Liver (tissue), 3 donors: Measurements from ENCODE around the gene HNRNPA2B1.

Experiments used
- GABPA ChIP-seq, 2 donors: IDR thresholded peaks in 1 of 2; conservative IDR thresholded peaks in 1 of 2; 2 replicates each; pipeline ENCODE4 v1.6.1; 2016; ENCODE audit warnings: antibody characterized with exemption in 2 of 2, mild to moderate bottlenecking in 1 of 2, moderate library complexity in 1 of 2
- RXRA ChIP-seq, 2 donors: IDR thresholded peaks; 2 replicates each; pipeline ENCODE4 v1.6.1; 2017 to 2018; ENCODE audit warnings: antibody characterized with exemption in 2 of 2, mild to moderate bottlenecking in 1 of 2
- SP1 ChIP-seq: IDR thresholded peaks from 2 replicates; pipeline ENCODE4 v1.6.1; 2018; ENCODE audit warnings: antibody characterized with exemption, mild to moderate bottlenecking
- YY1 ChIP-seq: IDR thresholded peaks from 2 replicates; pipeline ENCODE4 v1.6.1; 2016; ENCODE audit warnings: antibody characterized with exemption, mild to moderate bottlenecking
- ZBTB33 ChIP-seq: IDR thresholded peaks from 2 replicates; pipeline ENCODE4 v1.6.1; 2016; ENCODE audit warnings: antibody characterized with exemption
- TF ChIP-seq, protein P1 (sequence below): fragments of 150-350 bp; IDR thresholded peaks from 2 replicates; pipeline ENCODE4 v1.5.1; 2017; ENCODE audit warnings: improper control_type of control experiment, low read depth, low read length; ENCODE audit not compliant: missing input control
- TF ChIP-seq, protein P2 (sequence below): IDR thresholded peaks from 2 replicates; pipeline ENCODE4 v1.6.1; 2016; ENCODE audit warnings: antibody characterized with exemption, mild to moderate bottlenecking
- donor health status: healthy.
- donor health status: healthy.

GRCh38 chr7:26192485-26193087 lies 8.0 kb downstream of the HNRNPA2B1 start:
- TF ChIP-seq, protein P1, sequence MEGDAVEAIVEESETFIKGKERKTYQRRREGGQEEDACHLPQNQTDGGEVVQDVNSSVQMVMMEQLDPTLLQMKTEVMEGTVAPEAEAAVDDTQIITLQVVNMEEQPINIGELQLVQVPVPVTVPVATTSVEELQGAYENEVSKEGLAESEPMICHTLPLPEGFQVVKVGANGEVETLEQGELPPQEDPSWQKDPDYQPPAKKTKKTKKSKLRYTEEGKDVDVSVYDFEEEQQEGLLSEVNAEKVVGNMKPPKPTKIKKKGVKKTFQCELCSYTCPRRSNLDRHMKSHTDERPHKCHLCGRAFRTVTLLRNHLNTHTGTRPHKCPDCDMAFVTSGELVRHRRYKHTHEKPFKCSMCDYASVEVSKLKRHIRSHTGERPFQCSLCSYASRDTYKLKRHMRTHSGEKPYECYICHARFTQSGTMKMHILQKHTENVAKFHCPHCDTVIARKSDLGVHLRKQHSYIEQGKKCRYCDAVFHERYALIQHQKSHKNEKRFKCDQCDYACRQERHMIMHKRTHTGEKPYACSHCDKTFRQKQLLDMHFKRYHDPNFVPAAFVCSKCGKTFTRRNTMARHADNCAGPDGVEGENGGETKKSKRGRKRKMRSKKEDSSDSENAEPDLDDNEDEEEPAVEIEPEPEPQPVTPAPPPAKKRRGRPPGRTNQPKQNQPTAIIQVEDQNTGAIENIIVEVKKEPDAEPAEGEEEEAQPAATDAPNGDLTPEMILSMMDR: no peak
- TF ChIP-seq YY1 (no peak), RXRA (IDR thresholded peaks at IDR 0.05) (no peak), GABPA (IDR thresholded peaks at IDR 0.05 in 1 of 2, conservative IDR thresholded peaks at IDR 0.05 in 1 of 2) (no peak), ZBTB33 (no peak), SP1 (no peak)
- TF ChIP-seq, protein P2, sequence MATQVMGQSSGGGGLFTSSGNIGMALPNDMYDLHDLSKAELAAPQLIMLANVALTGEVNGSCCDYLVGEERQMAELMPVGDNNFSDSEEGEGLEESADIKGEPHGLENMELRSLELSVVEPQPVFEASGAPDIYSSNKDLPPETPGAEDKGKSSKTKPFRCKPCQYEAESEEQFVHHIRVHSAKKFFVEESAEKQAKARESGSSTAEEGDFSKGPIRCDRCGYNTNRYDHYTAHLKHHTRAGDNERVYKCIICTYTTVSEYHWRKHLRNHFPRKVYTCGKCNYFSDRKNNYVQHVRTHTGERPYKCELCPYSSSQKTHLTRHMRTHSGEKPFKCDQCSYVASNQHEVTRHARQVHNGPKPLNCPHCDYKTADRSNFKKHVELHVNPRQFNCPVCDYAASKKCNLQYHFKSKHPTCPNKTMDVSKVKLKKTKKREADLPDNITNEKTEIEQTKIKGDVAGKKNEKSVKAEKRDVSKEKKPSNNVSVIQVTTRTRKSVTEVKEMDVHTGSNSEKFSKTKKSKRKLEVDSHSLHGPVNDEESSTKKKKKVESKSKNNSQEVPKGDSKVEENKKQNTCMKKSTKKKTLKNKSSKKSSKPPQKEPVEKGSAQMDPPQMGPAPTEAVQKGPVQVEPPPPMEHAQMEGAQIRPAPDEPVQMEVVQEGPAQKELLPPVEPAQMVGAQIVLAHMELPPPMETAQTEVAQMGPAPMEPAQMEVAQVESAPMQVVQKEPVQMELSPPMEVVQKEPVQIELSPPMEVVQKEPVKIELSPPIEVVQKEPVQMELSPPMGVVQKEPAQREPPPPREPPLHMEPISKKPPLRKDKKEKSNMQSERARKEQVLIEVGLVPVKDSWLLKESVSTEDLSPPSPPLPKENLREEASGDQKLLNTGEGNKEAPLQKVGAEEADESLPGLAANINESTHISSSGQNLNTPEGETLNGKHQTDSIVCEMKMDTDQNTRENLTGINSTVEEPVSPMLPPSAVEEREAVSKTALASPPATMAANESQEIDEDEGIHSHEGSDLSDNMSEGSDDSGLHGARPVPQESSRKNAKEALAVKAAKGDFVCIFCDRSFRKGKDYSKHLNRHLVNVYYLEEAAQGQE: no peak
